Hematopoietic multipotent progenitor cell treated with erythropoietin and hydrocortisone succinate and interleukin-3 and kit ligand, for 17 days (in vitro differentiated cells): ENCODE data around the gene TMPRSS9.
"Not testable (repeated sequence)": the region's sequence is repeated elsewhere in the genome, so short reads cannot be mapped to it uniquely, and the experiment has no call there.

Experiments
- DNase-seq: peaks from one replicate; pipeline ENCODE4 v3.0.0-alpha.2; 2015; ENCODE audit warnings: low spot score

Gene TMPRSS9

DNA sequence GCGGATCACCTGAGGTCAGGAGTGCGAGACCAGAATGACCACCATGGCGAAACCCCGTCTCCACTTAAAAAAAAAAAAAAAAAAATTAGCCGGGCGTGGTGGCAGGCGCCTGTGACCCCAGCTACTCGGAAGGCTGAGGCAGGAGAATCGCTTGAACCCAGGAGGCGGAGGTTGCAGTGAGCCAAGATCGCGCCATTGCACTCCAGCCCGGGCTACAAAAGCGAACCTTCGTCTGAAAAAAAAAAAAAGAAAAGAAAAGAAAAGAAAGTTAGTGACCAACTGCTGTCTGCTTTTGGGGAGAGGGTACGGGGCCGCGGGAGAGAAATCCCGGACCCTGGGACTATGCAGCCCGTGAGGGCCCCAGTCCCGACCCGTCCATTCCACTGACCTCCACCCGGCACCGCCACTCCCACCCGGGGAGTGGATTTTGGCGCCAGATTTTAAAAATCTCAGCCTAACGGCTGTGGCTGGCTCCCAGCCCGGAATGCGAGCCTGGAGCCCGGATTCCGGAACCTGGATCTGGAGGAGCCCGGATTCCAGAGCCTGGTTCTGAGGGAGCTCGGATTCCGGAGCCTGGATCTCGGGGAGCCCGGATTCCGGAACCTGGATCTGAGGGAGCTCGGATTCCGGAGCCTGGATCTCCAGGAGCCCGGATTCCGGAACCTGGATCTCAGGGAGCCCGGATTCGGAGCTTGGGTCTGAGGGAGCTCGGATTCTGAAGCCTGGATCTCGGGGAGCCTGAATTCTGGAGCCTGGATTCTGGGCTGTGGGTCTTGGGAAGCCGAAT is 102.8 kb downstream of the TMPRSS9 start:
- DNase-seq = no peak

- DNase-seq = not testable (repeated sequence)
Observed at GRCh38 chr19:2463694-2464093, 103.6 kb downstream of the TMPRSS9 start.

DNA sequence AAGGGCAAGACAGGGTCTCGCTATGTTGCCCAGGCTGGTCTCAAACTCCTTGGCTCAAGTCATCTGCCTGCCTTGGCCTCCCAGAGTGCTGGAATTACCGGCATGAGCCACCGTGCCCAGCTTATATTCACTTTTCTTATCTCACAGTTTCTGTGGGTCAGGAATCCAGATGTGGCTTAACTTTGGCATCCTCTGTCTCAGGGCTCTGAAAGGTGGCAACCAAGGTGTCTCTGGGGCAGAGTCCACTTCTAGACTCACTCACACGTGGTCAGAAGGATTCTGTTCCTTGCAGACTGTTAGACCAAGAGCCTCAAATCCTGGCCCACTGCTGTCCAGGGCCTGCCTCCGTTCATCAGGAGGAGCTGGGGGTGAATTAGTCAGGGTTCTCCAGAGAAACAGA is 104.3 kb downstream of the TMPRSS9 start:
- DNase-seq = no peak

GRCh38 chr19:2468596-2468995 is 108.5 kb downstream of the TMPRSS9 start:
- DNase-seq = no peak

DNA sequence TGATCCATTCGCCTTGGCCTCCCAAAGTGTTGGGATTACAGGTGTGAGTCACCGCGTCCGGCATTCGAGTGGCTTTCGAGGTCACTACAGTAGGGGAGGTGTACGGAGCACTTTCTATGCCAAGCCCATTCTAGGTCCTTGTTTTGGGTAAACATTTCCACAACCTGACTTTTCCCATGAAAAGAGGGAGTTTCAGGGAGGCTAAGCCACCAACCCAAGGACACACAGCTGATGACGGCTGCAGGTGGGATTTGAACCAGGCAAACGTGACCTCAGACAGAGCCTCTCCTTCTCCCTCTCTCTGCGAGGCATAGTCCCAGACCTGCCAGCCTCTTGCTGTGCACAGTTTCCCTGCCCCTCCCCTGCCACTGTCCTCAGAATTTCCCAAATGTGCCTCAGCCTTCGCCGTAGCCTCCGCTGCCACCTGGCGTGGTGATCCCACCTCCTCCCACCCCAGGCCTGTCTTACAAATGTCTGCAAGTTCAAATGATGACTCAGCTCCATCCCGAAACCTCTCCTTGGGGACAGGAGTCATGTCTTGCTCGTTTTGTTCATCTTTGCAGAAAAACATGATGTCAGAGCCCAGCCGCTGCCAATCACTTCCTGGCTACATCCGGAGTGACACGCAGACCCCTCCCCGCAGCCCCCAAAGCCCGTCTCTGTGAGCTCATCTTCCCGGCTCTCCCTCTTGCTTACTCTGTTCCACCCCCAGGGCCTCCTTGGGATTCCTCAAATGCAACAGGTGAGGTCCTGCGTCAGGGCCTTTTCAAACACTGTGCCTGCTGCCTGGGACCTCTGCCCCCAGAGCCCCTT is 109.2 kb downstream of the TMPRSS9 start:
- no peak for DNase-seq

- not testable (repeated sequence) for DNase-seq
Observed at GRCh38 chr19:2469915-2470200, 109.8 kb downstream of the TMPRSS9 start.

DNA sequence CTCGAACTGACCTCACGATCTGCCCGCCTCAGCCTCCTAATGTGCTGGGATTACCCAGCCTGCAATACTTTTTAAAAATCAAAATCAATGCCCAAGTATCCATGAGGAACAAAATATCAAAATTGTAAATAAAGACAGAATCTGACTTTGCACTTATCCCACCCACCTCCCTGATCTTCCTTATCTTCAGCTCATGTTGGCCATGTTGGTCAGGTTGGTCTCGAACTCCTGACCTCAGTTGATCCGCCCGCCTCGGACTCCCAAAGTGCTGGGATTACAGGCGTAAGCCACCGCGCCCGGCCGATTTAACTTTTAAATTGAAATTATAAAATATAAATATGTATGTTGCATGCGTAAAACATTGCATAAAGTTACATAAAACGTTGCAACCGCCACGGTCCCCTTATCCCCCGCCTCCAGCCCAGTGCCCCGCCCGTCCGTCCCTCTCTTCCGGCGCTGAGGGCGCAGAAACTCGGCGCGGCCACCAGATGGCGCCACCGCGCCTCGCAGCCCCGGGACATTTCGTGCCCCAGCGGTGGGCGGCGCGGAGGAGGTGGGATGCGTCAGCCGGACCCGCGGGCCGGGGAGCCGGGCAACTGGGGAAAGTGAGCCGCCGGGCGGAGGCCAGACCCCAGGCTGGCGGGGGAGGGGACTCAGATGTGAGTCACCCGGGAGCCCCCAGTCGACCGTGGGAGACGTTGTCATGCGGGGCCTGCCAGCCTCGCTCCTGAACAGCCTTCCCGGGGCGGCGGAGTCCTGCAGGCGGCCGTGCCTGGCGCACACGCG is 114.4 kb downstream of the TMPRSS9 start:
- peak; percentile 69 for DNase-seq

- no peak for DNase-seq
Observed at GRCh38 chr19:2475018-2475701, 115.1 kb downstream of the TMPRSS9 start.
